IgD-negative memory B cell (primary cell): ENCODE results near the gene ZNF740. TPM values are rescaled to one million over a fixed set of nuclear protein-coding genes. Genes with fewer than 3 reads are reported as not detected.

Experiments used
- H3K27ac Mint-ChIP-seq, 3 donors: one replicate each; pipeline ENCODE4 v1.8.0; 2020 to 2022; ENCODE audit warnings: mild to moderate bottlenecking in 3 of 3, mixed read lengths in 3 of 3, moderate library complexity in 1 of 3
- H3K27me3 Mint-ChIP-seq: one replicate; pipeline ENCODE4 v1.8.0; 2021; ENCODE audit warnings: mixed read lengths
- H3K36me3 Mint-ChIP-seq: one replicate; pipeline ENCODE4 v1.8.0; 2020; ENCODE audit warnings: mild to moderate bottlenecking, mixed read lengths
- H3K4me1 Mint-ChIP-seq, 3 donors: one replicate each; pipeline ENCODE4 v1.8.0; 2020 to 2022; ENCODE audit warnings: mixed read lengths in 3 of 3, mild to moderate bottlenecking in 1 of 3
- H3K4me3 Mint-ChIP-seq, 4 donors: one replicate each; pipeline ENCODE4 v1.8.0; 2020 to 2022; ENCODE audit warnings: mild to moderate bottlenecking in 4 of 4, mixed read lengths in 4 of 4, moderate library complexity in 3 of 4
- H3K9me3 Mint-ChIP-seq, 3 donors: one replicate each; pipeline ENCODE4 v1.8.0; 2020 to 2021; ENCODE audit warnings: mixed read lengths in 3 of 3, mild to moderate bottlenecking in 1 of 3
- polyA plus RNA-seq: library from polyadenylated mRNA; unstranded; fragments of 300-500 nt; fragmentation: Illumina TruSeq; gene quantifications from one replicate; pipeline ENCODE4 v1.2.3, GENCODE V29; 2021

Gene ZNF740
- polyA plus RNA-seq, 1 donor from 2014 or later, result 5.0 TPM

DNA sequence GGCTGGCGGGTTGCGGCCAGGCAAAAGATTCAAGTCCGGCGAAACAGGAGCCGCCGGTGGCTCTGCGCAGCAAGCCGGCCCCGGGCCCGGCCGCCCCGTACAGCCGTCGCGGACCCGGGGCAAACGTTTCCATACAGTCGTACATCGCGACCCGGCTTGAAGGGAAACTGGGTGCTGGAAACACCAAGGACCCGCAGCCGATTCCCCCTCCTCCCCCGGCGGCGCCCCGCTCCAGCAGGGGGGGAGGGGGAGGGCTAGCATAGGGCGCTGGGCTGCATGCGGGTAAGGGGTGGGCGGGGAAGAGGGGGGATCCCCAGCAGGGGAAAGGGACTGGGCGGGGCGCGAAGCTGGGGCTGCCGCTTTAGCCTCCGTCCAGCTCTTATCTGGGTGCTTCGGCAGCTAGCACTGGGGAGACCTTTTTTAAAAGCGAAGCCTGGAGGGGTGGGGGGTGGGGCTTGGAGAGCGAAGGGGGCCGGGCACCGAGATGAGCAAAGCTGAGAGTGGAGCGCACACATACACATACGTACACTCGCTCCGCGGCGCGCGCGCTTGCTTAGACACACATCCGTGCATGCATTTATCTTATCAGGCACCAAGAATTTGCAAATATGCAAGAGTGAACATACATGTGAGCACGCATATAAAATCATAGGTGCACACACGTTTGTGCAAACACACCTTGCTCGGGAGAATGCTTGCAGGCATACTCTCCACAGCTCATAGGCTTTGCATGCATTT lies 39.6 kb downstream of the ZNF740 start:
- Mint-ChIP-seq H3K4me1 (peaks cover 25 to 49% (median 34%) of the 10 kb centered on the region in 3 donors), H3K27me3 (no peaks in the 10 kb centered on the region), H3K27ac (peak overlapping the region; percentile 64 to 97 (median 83)), H3K9me3 (no peaks in the 10 kb centered on the region), H3K4me3 (peak overlapping the region; percentile 86 to 96 (median 92)), H3K36me3 (no peaks in the 10 kb centered on the region)

DNA sequence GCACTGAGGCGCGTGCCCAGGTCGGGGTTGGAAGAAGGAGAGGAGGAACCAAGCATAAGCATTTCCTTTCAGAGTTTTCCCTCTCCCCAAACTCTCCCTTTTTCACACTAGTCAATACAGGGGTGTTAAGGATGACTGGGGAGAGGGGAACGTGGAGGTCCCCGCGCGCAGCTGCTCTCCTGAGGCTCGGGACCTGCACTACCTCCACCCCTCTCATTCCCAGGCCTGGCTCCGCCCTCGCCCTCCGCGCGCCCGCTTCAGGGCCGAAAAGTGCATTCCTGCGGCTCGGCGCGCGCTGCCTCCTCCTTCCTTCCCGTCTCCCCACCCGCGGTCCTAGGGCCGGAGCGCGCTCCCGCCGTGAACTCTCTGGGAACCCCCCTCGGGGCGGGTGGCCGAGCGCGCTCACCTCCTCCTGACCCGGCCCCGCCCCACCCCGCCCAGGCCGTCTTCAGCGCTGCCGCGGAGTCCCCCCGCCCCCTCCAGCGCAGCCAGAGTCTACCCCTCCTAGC lies 40.2 kb downstream of the ZNF740 start:
- Mint-ChIP-seq H3K27me3 (no peaks in the 10 kb centered on the region), H3K36me3 (no peaks in the 10 kb centered on the region), H3K9me3 (no peaks in the 10 kb centered on the region), H3K4me3 (peak overlapping the region; percentile 86 to 96 (median 92)), H3K27ac (peak overlapping the region; percentile 64 to 97 (median 76)), H3K4me1 (peaks cover 25 to 44% (median 36%) of the 10 kb centered on the region in 3 donors)

- no peaks in the 10 kb centered on the region for H3K36me3 Mint-ChIP-seq
- H3K4me3 Mint-ChIP-seq, result peak overlapping the region; percentile 86 to 96 (median 92)
- no peaks in the 10 kb centered on the region for H3K9me3 Mint-ChIP-seq
- peak overlapping the region; percentile 64 to 97 (median 76) for H3K27ac Mint-ChIP-seq
- H3K4me1 Mint-ChIP-seq, result peaks cover 19 to 37% (median 32%) of the 10 kb centered on the region in 3 donors
- H3K27me3 Mint-ChIP-seq, result no peaks in the 10 kb centered on the region
Measured at GRCh38 chr12:53221203-53222080, 40.9 kb downstream of the ZNF740 start.

DNA sequence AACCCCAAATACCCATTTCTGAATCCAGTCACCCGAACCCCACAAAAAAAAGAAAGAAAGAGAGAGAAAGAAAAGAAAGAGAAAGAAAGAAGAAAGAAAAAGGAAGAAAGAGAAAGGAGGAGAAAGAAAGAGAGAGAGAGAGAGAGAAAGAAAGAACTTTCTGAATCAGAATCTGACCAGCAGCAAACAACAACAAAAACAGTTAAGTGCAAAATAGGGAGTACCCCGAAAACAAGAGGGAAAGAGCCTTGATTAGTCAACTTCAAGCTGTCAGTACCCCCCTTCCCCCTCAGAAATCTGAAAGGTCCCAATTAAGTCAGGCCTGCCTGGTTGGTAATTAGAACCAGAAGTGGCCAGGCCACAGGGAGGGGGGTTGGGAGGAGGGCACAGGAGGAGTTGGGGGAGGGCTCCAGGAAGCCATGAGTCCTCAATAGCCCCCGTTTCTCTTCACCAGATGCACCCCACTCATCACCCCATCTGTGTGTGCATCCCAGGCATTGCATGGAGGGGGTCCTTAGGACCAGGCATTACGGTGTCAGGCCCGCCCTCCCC lies 41.7 kb downstream of the ZNF740 start:
- no peaks in the 10 kb centered on the region for H3K36me3 Mint-ChIP-seq
- no peaks in the 10 kb centered on the region for H3K27me3 Mint-ChIP-seq
- peak overlapping the region; percentile 47 to 77 (median 60) for H3K27ac Mint-ChIP-seq
- peaks cover 13 to 30% (median 26%) of the 10 kb centered on the region in 3 donors for H3K4me1 Mint-ChIP-seq
- H3K4me3 Mint-ChIP-seq, result peak overlapping the region; percentile 68 to 84 (median 71)
- H3K9me3 Mint-ChIP-seq, result no peaks in the 10 kb centered on the region

- no peaks in the 10 kb centered on the region for H3K9me3 Mint-ChIP-seq
- peak overlapping the region in 2 of 4 donors; percentile 68 to 71 for H3K4me3 Mint-ChIP-seq
- H3K27ac Mint-ChIP-seq, result peak overlapping the region in 2 of 3 donors; percentile 47 to 60
- no peaks in the 10 kb centered on the region for H3K36me3 Mint-ChIP-seq
- no peaks in the 10 kb centered on the region for H3K27me3 Mint-ChIP-seq
- H3K4me1 Mint-ChIP-seq, result peaks cover 13 to 26% (median 24%) of the 10 kb centered on the region in 3 donors
Measured at GRCh38 chr12:53222806-53223261, 42.3 kb downstream of the ZNF740 start.

- peak overlapping the region in 2 of 3 donors; percentile 59 to 95 for H3K27ac Mint-ChIP-seq
- no peaks in the 10 kb centered on the region for H3K27me3 Mint-ChIP-seq
- H3K4me3 Mint-ChIP-seq, result peak overlapping the region; percentile 8 to 82 (median 72)
- peaks cover 13 to 20% (median 20%) of the 10 kb centered on the region in 3 donors for H3K4me1 Mint-ChIP-seq
- H3K9me3 Mint-ChIP-seq, result no peaks in the 10 kb centered on the region
- no peaks in the 10 kb centered on the region for H3K36me3 Mint-ChIP-seq
Measured at GRCh38 chr12:53223389-53224060, 43.0 kb downstream of the ZNF740 start.

- Mint-ChIP-seq H3K4me3 (peak overlapping the region in 3 of 4 donors; percentile 30 to 81 (median 76)), H3K4me1 (peaks cover 9 to 17% (median 15%) of the 10 kb centered on the region in 3 donors), H3K27me3 (no peaks in the 10 kb centered on the region), H3K36me3 (no peaks in the 10 kb centered on the region), H3K27ac (peak overlapping the region in 2 of 3 donors; percentile 59 to 95), H3K9me3 (no peaks in the 10 kb centered on the region)
Measured at GRCh38 chr12:53224061-53224896, 43.8 kb downstream of the ZNF740 start.

DNA sequence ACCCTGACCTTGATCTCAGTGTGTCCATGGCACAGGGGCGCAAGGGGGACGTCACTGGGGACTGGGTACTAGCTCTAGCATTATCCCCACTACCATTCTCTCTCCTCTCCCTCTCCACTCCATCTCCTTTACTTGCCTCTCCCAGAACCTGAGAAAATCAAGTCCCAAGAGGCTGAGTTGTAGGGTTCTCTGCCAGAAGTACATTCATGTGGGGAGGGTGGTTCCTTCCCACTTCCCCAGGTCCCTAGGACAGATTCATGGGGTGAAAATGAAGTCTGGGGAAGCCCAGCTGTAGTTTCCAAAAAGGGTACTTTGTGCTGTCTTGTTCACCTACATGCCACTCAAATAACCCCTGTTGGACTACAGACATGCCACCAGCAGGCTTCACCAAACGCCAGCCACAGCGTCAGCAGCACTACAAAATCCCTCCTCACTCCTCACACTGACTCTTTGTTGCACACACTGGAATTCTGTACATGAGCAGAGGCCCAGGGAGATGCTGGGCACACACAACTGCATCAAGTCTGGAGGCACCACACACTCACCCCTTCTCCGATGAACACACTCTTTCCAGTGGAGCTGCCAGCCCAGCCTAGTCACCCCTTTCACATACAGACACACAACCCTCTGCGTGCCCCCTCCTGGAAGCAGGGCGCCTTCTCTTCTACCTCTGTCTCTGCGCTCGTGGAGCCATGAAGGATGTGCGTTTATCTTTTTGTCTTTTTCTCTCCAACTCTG lies 44.5 kb downstream of the ZNF740 start:
- Mint-ChIP-seq H3K4me3 (peak overlapping the region; percentile 30 to 81 (median 72)), H3K9me3 (no peaks in the 10 kb centered on the region), H3K4me1 (peaks cover 4 to 16% (median 11%) of the 10 kb centered on the region in 3 donors), H3K27ac (peak overlapping the region in 1 of 3 donors; percentile 84), H3K36me3 (no peaks in the 10 kb centered on the region), H3K27me3 (no peaks in the 10 kb centered on the region)

GRCh38 chr12:53225635-53226424 lies 45.3 kb downstream of the ZNF740 start:
- Mint-ChIP-seq H3K4me1 (peaks cover 4 to 14% (median 9%) of the 10 kb centered on the region in 3 donors), H3K4me3 (peak overlapping the region in 1 of 4 donors; percentile 74), H3K36me3 (no peaks in the 10 kb centered on the region)

GRCh38 chr12:53226815-53227214 lies 46.3 kb downstream of the ZNF740 start:
- Mint-ChIP-seq H3K9me3 (no peaks in the 10 kb centered on the region), H3K27me3 (no peaks in the 10 kb centered on the region), H3K4me3 (peak overlapping the region in 1 of 4 donors; percentile 25), H3K36me3 (no peaks in the 10 kb centered on the region), H3K4me1 (peaks cover 4 to 12% (median 9%) of the 10 kb centered on the region in 3 donors), H3K27ac (peak overlapping the region in 1 of 3 donors; percentile 81)

More at GRCh38 chr12:53225635-53226424, 45.3 kb downstream of the ZNF740 start:
- H3K9me3 Mint-ChIP-seq, result no peaks in the 10 kb centered on the region
- no peaks in the 10 kb centered on the region for H3K27me3 Mint-ChIP-seq
- H3K27ac Mint-ChIP-seq, result peak overlapping the region in 2 of 3 donors; percentile 84 to 94

DNA sequence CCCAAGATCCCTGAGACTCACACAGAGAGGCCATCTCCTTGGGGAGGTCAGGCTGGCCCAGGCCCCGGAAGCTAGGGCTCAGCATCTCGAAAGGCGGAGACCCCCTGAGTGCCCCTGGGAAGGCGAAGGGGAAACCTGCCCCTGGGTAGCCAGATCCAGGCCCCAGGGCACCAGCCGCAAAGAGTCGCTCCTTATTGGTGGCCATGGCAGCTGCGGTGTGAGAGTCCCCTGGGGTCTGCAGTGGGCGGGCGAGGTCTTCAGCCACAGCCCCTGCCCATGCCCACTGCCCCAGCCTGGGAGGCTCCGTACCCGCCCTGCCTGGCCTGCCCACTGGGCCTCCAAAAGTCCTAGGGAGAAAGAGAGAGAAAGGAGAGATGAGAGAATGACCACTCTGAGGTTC lies 46.8 kb downstream of the ZNF740 start:
- no peak overlapping the region for H3K27ac Mint-ChIP-seq
- H3K9me3 Mint-ChIP-seq, result no peaks in the 10 kb centered on the region
- H3K4me3 Mint-ChIP-seq, result no peak overlapping the region
- peaks cover 0 to 13% (median 5%) of the 10 kb centered on the region in 3 donors for H3K4me1 Mint-ChIP-seq
- no peaks in the 10 kb centered on the region for H3K36me3 Mint-ChIP-seq
- H3K27me3 Mint-ChIP-seq, result no peaks in the 10 kb centered on the region

DNA sequence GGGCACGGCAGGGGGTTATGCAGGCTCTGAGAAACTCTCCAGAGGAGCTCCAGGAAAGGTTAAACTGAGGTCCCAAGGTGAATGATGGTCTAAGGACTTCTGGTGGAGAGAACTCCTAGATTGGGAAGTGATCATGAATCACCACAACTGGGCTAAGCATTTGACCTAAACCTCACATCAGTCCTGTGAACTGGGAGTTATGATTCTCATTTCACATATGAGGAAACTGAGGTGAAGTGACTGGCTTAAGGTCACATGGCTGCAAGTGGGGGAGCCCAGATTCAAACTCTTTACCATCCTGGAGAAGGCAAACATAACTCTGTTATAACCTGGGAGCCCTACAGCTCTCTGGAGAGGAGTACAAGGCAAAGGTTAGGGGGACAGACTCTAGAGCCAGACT lies 47.3 kb downstream of the ZNF740 start:
- Mint-ChIP-seq H3K9me3 (no peaks in the 10 kb centered on the region), H3K4me3 (no peak overlapping the region), H3K27me3 (peaks cover 2% of the 10 kb centered on the region), H3K36me3 (no peaks in the 10 kb centered on the region), H3K27ac (no peak overlapping the region), H3K4me1 (peaks cover 4 to 17% (median 8%) of the 10 kb centered on the region in 3 donors)
